GM21390 (cell line): ENCODE measurements around the gene ALPP.

Experiments used
- ATAC-seq: cut with Tn5 transposase; IDR thresholded peaks from one replicate; pipeline ENCODE4 v1.9.1; 2021; ENCODE audit not compliant: unreplicated experiment

Gene ALPP

GRCh38 chr2:232340171-232340935, 38.2 kb upstream of the ALPP start:
- ATAC-seq, result no peak

GRCh38 chr2:232341061-232341738, 37.4 kb upstream of the ALPP start:
- no peak for ATAC-seq

GRCh38 chr2:232341739-232342126, 36.8 kb upstream of the ALPP start:
- no peak for ATAC-seq

- ATAC-seq, result no peak
Observed at GRCh38 chr2:232342635-232343565, 35.7 kb upstream of the ALPP start.

GRCh38 chr2:232343821-232344220, 34.7 kb upstream of the ALPP start:
- ATAC-seq, result no peak

GRCh38 chr2:232345251-232345650, 33.3 kb upstream of the ALPP start:
- no peak for ATAC-seq

GRCh38 chr2:232347369-232347768, 31.2 kb upstream of the ALPP start:
- ATAC-seq, result no peak

- ATAC-seq, result no peak
Observed at GRCh38 chr2:232348936-232349335, 29.6 kb upstream of the ALPP start.

- ATAC-seq, result no peak
Observed at GRCh38 chr2:232349546-232349945, 29.0 kb upstream of the ALPP start.

- ATAC-seq, result no peak
Observed at GRCh38 chr2:232349946-232350635, 28.5 kb upstream of the ALPP start.

- no peak for ATAC-seq
Observed at GRCh38 chr2:232350804-232351685, 27.5 kb upstream of the ALPP start.

GRCh38 chr2:232351686-232352510, 26.7 kb upstream of the ALPP start:
- ATAC-seq, result no peak

- ATAC-seq, result no peak
Observed at GRCh38 chr2:232352511-232353091, 25.9 kb upstream of the ALPP start.

GRCh38 chr2:232353096-232353495, 25.5 kb upstream of the ALPP start:
- no peak for ATAC-seq

- no peak for ATAC-seq
Observed at GRCh38 chr2:232353660-232354059, 24.9 kb upstream of the ALPP start.

- ATAC-seq, result no peak
Observed at GRCh38 chr2:232354069-232354468, 24.5 kb upstream of the ALPP start.

- ATAC-seq, result no peak
Observed at GRCh38 chr2:232361646-232362045, 16.9 kb upstream of the ALPP start.

- ATAC-seq, result no peak
Observed at GRCh38 chr2:232362174-232362900, 16.2 kb upstream of the ALPP start.
